Endothelial cell of umbilical vein (primary cell): Measurements from ENCODE around the gene TMEM94.

ENCODE experiments used
- CTCF ChIP-seq, 2 donors: IDR thresholded peaks; 1 replicate in 1 of 2; 2 replicates in 1 of 2; pipeline ENCODE4 v1.5.1; 2011; ENCODE audit warnings: low read length in 2 of 2, mild to moderate bottlenecking in 2 of 2, moderate library complexity in 2 of 2, control low read depth in 1 of 2, inconsistent platforms in 1 of 2, low read depth in 1 of 2; ENCODE audit not compliant: insufficient read depth in 1 of 2; ENCODE audit errors: extremely low read depth in 1 of 2
- EZH2 ChIP-seq: IDR thresholded peaks from 2 replicates; pipeline ENCODE4 v1.6.1; 2012; ENCODE audit warnings: borderline replicate concordance, low read depth, mild to moderate bottlenecking, moderate library complexity, low read length, inconsistent platforms; ENCODE audit not compliant: severe bottlenecking
- FOS ChIP-seq: IDR thresholded peaks from 2 replicates; pipeline ENCODE4 v1.6.1; 2011; ENCODE audit warnings: mild to moderate bottlenecking, low read length, moderate library complexity, borderline replicate concordance; ENCODE audit not compliant: insufficient read depth
- GATA2 ChIP-seq: IDR thresholded peaks from 2 replicates; pipeline ENCODE4 v1.7.0; 2011; ENCODE audit warnings: low read depth, mild to moderate bottlenecking, moderate library complexity, mixed read lengths, low read length; ENCODE audit not compliant: insufficient read length, insufficient read depth
- JUN ChIP-seq: IDR thresholded peaks from 2 replicates; pipeline ENCODE4 v1.6.1; 2011; ENCODE audit warnings: borderline replicate concordance, low read depth; ENCODE audit not compliant: insufficient read length, insufficient read depth
- MAX ChIP-seq: IDR thresholded peaks from 2 replicates; pipeline ENCODE4 v1.6.1; 2011; ENCODE audit not compliant: insufficient read depth, insufficient read length
- MYC ChIP-seq: IDR thresholded peaks from one replicate; pipeline ENCODE4 v1.6.1; 2011; ENCODE audit warnings: mild to moderate bottlenecking, low read depth, low read length
- POLR2A ChIP-seq: IDR thresholded peaks from 2 replicates; pipeline ENCODE4 v1.6.1; 2012; ENCODE audit warnings: low read depth, mild to moderate bottlenecking, control low read depth, low read length
- POLR2AphosphoS5 ChIP-seq: IDR thresholded peaks from 2 replicates; pipeline ENCODE4 v1.6.1; 2012; ENCODE audit warnings: low read depth, mild to moderate bottlenecking, control low read depth, low read length, moderate library complexity; ENCODE audit not compliant: insufficient read depth

- TF ChIP-seq POLR2AphosphoS5 (no peak), CTCF (IDR thresholded peaks at IDR 0.05; ENCODE audit: extremely low read depth in 1 of 2, insufficient read depth in 1 of 2, low read depth in 1 of 2, low read length in 2 of 2) (no peak), EZH2 (no peak), POLR2A (no peak), MAX (no peak), MYC (no peak), JUN (no peak), FOS (no peak), GATA2 (no peak)
These were observed 75.3 kb downstream of the TMEM94 start for GRCh38 chr17:75531721-75532072.
